ENCODE results near the gene IFITM2. TPM values are rescaled to one million over a fixed set of nuclear protein-coding genes. Genes with fewer than 3 reads are reported as not detected.

IFITM2 gene
- total and polyA plus RNA-seq, 2 of the 4 experiments (the other 2 are of a cell fraction): 31.2 to 564 TPM

DNA sequence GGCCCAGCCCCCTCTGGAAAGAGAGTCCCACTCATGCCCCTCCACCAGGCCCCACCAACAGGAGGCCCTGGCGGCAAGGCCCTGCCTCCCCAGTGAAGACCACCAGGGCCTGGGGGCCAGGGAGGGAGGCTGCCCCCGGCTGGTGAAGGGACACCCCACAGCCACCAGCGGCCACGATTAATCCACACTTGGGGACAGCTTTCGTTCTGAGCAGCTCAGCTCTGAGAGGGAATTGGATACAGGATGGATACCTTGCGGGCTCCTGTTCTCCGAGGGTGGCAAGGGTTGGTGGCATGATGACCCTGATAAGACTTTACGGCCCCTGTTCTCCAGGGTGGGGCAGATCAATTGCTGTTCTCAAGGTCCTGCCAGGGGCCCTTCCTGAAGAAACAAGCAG, 36.3 kb upstream of the IFITM2 start:
- Histone ChIP-seq H2AFZ (replicated peaks; ENCODE audit: low read length, poor library complexity) (no peak overlapping the region), H4K5ac (ENCODE audit: low read depth, low read length) (no peak overlapping the region), H3K14ac (replicated peaks; ENCODE audit: low read depth, low read length) (no peak overlapping the region), H3K4me3 (ENCODE audit: insufficient read depth, low read depth, low read length) (no peak overlapping the region), H4K8ac (ENCODE audit: low read depth in 2 of 2, low read length in 2 of 2) (no peak overlapping the region), H4K91ac (ENCODE audit: insufficient read depth, low read depth, low read length) (no peak overlapping the region), H2BK20ac (ENCODE audit: low read depth, low read length) (no peak overlapping the region), H3K9me1 (ENCODE audit: insufficient read depth, low read length) (no peaks in the 10 kb centered on the region), H3K27ac (ENCODE audit: insufficient read depth, low read length) (no peak overlapping the region), H2AK9ac (replicated peaks; ENCODE audit: low read depth, low read length, poor library complexity) (no peak overlapping the region), H3K4ac (ENCODE audit: low read depth, low read length) (no peak overlapping the region), H3K4me2 (ENCODE audit: low read depth, low read length) (no peak overlapping the region), H3K4me1 (ENCODE audit: control insufficient read depth, insufficient read depth, low read length) (no peaks in the 10 kb centered on the region), H4K20me1 (ENCODE audit: insufficient read depth, low read length) (no peaks in the 10 kb centered on the region), H3K27me3 (ENCODE audit: control insufficient read depth, insufficient read depth, low read length) (peaks cover 42% of the 10 kb centered on the region), H3K23ac (ENCODE audit: low read depth, low read length) (no peak overlapping the region), H3K79me1 (ENCODE audit: low read depth in 1 of 2, low read length in 2 of 2) (no peaks in the 10 kb centered on the region), H2BK5ac (ENCODE audit: low read depth, low read length, poor library complexity, severe bottlenecking) (no peak overlapping the region), H3K56ac (ENCODE audit: extremely low read depth, insufficient read depth, low read length) (no peak overlapping the region), H2BK120ac (ENCODE audit: low read depth, low read length) (no peak overlapping the region), H3K9ac (ENCODE audit: low read depth, low read length) (no peak overlapping the region), H3K9me3 (ENCODE audit: control insufficient read depth, insufficient read depth, low read length) (peaks cover 2% of the 10 kb centered on the region; the same call in 1 of the 2 replicates), H3K18ac (ENCODE audit: low read depth, low read length) (no peak overlapping the region), H2BK15ac (ENCODE audit: low read depth, low read length) (no peak overlapping the region), H3K36me3 (ENCODE audit: control insufficient read depth, insufficient read depth, low read length) (no peaks in the 10 kb centered on the region), H2AK5ac (ENCODE audit: low read depth, low read length) (no peak overlapping the region)
- BruUV-seq (replicated peaks): no TSS peak
- intact Hi-C loops (cut with micrococcal nuclease): no loop called here
- in situ Hi-C loops (cut with MboI; ENCODE audit: low sequenced_read_pairs): no loop called here
- WGBS, 2 experiments (ENCODE audit: extremely low coverage in 2 of 2, insufficient read length in 1 of 2): no CpG with 5 or more reads among the region's 8 CpGs
- POLR2A ChIA-PET (ENCODE audit: unreplicated experiment): no interaction called here
- DNase-seq: no peak
- CTCF ChIA-PET: no interaction called here
- no peak for TF ChIP-seq CHD1 (IDR thresholded peaks at IDR 0.05; ENCODE audit: low read depth, low read length)
- TF ChIP-seq MXI1 (IDR thresholded peaks at IDR 0.05; ENCODE audit: borderline replicate concordance, low read depth, low read length): no peak
- no peak for TF ChIP-seq CEBPB (IDR thresholded peaks at IDR 0.05; ENCODE audit: low read depth, low read length)
- TF ChIP-seq RFX5 (IDR thresholded peaks at IDR 0.05; ENCODE audit: low read depth, low read length): no peak
- no peak for TF ChIP-seq SMC3 (IDR thresholded peaks at IDR 0.05; ENCODE audit: low read depth, low read length)
- no peak for TF ChIP-seq USF2 (IDR thresholded peaks at IDR 0.05; ENCODE audit: low read depth, low read length)
- no peak for TF ChIP-seq ELK1 (IDR thresholded peaks at IDR 0.05; ENCODE audit: borderline replicate concordance, low read depth, low read length)
- no peak for TF ChIP-seq POLR2A (IDR thresholded peaks at IDR 0.05; ENCODE audit: low read depth, low read length)
- no peak for TF ChIP-seq NFE2L2 (IDR thresholded peaks at IDR 0.05; ENCODE audit: low read depth, low read length)
- TF ChIP-seq MAFK (IDR thresholded peaks at IDR 0.05; ENCODE audit: low read depth, low read length): no peak
- TF ChIP-seq BHLHE40 (IDR thresholded peaks at IDR 0.05; ENCODE audit: low read depth, low read length): no peak
- ATAC-seq (ENCODE audit: low read depth): no peak
- dilution Hi-C loops (cut with HindIII; ENCODE audit: low sequenced_read_pairs, unreplicated experiment): no loop called here

Measured in IMR-90 (cell line).